HL-60 (cell line): ENCODE data around the gene NSUN2.

ENCODE experiments used
- DNase-seq, 2 experiments: peaks; one replicate each; pipeline ENCODE4 v3.0.0-alpha.2; 2010 to 2020; ENCODE audit warnings: low read depth in 1 of 2, low spot score in 1 of 2
- H3K27ac ChIP-seq: fragments of 250-450 bp; sonication (Bioruptor Pico); replicated peaks from 2 replicates; pipeline ENCODE4 v1.5.1; 2020; ENCODE audit warnings: mild to moderate bottlenecking, moderate library complexity
- H3K27me3 ChIP-seq: fragments of 250-450 bp; sonication (Bioruptor Pico); 2 replicates; pipeline ENCODE4 v1.5.1; 2021; ENCODE audit warnings: mild to moderate bottlenecking, moderate library complexity; ENCODE audit not compliant: insufficient read depth, poor library complexity, severe bottlenecking
- H3K4me3 ChIP-seq: replicated peaks from 2 replicates; pipeline ENCODE4 v1.5.1; 2011; ENCODE audit warnings: mild to moderate bottlenecking, control low read depth, low read length; ENCODE audit not compliant: insufficient read depth
- GABPA ChIP-seq: IDR thresholded peaks from 2 replicates; pipeline ENCODE4 v1.6.1; 2012; ENCODE audit warnings: low read depth
- POLR2AphosphoS5 ChIP-seq: IDR thresholded peaks from 2 replicates; pipeline ENCODE4 v1.6.1; 2012; ENCODE audit warnings: low read depth
- SPI1 ChIP-seq: IDR thresholded peaks from 2 replicates; pipeline ENCODE4 v1.6.1; 2012; ENCODE audit warnings: low read depth, mild to moderate bottlenecking, borderline replicate concordance
- long read RNA-seq: library from polyadenylated mRNA; unstranded; transcript quantifications from one replicate; pipeline ENCODE4 v2.0.0, GENCODE V29; 2020
- TF ChIP-seq, protein P1 (sequence below): IDR thresholded peaks from 2 replicates; pipeline ENCODE4 v1.6.1; 2012; ENCODE audit warnings: low read depth; ENCODE audit not compliant: insufficient replicate concordance
- TF ChIP-seq, protein P2 (sequence below): IDR thresholded peaks from one replicate; pipeline ENCODE4 v1.5.1; 2011; ENCODE audit warnings: low read length, control low read depth, inconsistent platforms; ENCODE audit not compliant: insufficient read depth

The NSUN2 gene
- long read RNA-seq, transcript NSUN2-206 (18 exons, 2,619 nt) = minor isoform, 36 of 467 reads
- long read RNA-seq, transcript NSUN2-201 (19 exons, 3,303 nt) = major isoform, 363 of 467 reads
- long read RNA-seq, partial matches to known transcripts = 15 of 467 reads
- long read RNA-seq, other reads (novel, unspliced or antisense) = 49 of 467 reads

DNA sequence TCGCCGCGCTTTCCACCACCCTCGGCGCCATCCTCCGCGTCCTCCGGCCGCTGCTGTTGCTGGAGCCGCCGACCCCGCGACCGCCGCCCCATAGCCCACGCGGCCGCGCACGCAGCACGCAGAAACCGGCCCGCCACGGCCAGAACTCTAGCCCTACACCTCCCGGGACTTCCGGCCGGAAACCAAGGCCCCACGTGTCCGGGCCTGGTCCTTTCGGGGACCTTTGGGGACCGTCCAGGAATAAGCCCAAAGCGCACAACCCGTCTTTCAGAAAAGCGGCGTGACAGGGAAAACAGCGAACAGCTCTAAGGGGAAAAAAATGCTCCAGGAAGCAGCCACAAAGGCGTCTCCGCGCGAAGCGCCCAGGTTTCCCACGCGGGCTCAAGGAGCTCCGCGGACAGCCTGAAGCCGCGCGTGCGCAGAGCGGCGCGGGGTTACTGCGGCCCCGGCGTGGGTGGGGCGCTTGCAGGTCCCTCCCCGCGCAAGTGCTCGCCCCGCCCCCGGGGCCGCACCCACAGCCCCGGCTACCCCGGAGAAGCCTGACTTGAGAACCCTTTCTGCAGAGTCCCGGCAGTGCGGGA lies at the start of gene NSUN2, which contains the start of gene SRD5A1:
NSUN2 (minus strand) TSS at position 157 of the 581 bp plus-strand sequence; CDS start at position 92, 65 bp downstream.
SRD5A1 (plus strand) TSS at position 553 of the 581 bp plus-strand sequence. CDS start 137 bp downstream, outside the sequence.
- TF ChIP-seq POLR2AphosphoS5 (peak; percentile 87; the same call in 1 of the 2 replicates), GABPA (peak; percentile 59), SPI1 (no peak)
- TF ChIP-seq, protein P1, sequence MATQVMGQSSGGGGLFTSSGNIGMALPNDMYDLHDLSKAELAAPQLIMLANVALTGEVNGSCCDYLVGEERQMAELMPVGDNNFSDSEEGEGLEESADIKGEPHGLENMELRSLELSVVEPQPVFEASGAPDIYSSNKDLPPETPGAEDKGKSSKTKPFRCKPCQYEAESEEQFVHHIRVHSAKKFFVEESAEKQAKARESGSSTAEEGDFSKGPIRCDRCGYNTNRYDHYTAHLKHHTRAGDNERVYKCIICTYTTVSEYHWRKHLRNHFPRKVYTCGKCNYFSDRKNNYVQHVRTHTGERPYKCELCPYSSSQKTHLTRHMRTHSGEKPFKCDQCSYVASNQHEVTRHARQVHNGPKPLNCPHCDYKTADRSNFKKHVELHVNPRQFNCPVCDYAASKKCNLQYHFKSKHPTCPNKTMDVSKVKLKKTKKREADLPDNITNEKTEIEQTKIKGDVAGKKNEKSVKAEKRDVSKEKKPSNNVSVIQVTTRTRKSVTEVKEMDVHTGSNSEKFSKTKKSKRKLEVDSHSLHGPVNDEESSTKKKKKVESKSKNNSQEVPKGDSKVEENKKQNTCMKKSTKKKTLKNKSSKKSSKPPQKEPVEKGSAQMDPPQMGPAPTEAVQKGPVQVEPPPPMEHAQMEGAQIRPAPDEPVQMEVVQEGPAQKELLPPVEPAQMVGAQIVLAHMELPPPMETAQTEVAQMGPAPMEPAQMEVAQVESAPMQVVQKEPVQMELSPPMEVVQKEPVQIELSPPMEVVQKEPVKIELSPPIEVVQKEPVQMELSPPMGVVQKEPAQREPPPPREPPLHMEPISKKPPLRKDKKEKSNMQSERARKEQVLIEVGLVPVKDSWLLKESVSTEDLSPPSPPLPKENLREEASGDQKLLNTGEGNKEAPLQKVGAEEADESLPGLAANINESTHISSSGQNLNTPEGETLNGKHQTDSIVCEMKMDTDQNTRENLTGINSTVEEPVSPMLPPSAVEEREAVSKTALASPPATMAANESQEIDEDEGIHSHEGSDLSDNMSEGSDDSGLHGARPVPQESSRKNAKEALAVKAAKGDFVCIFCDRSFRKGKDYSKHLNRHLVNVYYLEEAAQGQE = no peak
- TF ChIP-seq, protein P2, sequence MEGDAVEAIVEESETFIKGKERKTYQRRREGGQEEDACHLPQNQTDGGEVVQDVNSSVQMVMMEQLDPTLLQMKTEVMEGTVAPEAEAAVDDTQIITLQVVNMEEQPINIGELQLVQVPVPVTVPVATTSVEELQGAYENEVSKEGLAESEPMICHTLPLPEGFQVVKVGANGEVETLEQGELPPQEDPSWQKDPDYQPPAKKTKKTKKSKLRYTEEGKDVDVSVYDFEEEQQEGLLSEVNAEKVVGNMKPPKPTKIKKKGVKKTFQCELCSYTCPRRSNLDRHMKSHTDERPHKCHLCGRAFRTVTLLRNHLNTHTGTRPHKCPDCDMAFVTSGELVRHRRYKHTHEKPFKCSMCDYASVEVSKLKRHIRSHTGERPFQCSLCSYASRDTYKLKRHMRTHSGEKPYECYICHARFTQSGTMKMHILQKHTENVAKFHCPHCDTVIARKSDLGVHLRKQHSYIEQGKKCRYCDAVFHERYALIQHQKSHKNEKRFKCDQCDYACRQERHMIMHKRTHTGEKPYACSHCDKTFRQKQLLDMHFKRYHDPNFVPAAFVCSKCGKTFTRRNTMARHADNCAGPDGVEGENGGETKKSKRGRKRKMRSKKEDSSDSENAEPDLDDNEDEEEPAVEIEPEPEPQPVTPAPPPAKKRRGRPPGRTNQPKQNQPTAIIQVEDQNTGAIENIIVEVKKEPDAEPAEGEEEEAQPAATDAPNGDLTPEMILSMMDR = no peak
- Histone ChIP-seq H3K27ac (peak within 1 kb of the TSS; percentile 99), H3K27me3 (no peaks in the 10 kb centered on the region), H3K4me3 (peak within 1 kb of the TSS; percentile 60)
- DNase-seq = peak; percentile 82 to 89

DNA sequence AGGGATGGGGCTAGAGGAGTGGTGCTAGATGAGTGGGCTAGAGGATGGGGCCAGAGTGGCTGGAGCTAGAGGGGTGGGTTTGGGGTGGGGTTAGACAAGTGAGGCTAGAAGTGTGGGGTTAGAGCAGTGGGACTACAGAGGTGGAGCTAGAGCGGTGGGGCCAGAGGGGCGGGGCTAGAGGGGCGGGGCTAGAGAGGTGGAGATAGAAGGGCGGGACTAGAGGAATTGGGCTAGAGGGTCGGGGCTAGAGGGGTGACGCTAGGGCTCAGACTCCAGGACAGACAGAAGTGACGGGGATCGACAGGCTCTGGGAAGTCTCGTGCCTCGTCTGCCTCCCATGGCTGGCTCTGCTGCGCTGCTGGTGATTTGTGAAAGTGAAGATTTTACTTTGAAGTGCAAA lies 49.4 kb upstream of the NSUN2 start:
- Histone ChIP-seq H3K4me3 (no peak overlapping the region), H3K27me3 (no peaks in the 10 kb centered on the region), H3K27ac (no peak overlapping the region)
- DNase-seq = no peak
- TF ChIP-seq, protein P1 = no peak
- TF ChIP-seq SPI1 (no peak), POLR2AphosphoS5 (no peak), GABPA (no peak)
- TF ChIP-seq, protein P2 = no peak

DNA sequence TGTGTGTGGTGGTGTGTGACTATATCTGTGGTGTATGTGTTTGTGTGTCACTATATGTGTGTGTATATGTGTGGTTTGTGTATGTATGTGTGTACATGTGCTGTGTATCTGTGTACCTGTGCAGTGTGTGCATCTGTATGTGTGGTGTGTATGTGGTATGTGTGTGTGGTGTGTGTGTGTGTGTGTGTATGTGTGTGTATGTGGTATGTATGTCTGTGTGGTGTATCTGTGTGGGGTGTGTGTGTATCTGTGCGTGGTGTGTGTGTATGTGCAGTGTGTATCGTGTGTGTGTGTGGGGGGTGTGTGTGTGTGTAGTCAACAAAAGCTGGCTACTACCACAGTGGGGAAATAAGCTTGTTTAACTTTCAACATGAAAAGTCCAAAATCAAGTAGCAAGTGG lies 48.8 kb upstream of the NSUN2 start:
- Histone ChIP-seq H3K27me3 (no peaks in the 10 kb centered on the region), H3K27ac (no peak overlapping the region), H3K4me3 (no peak overlapping the region)
- no peak for DNase-seq
- TF ChIP-seq GABPA (no peak), SPI1 (no peak), POLR2AphosphoS5 (no peak)
- TF ChIP-seq, protein P2 = no peak
- TF ChIP-seq, protein P1 = no peak
